CD4-positive, CD25-positive, alpha-beta regulatory T cell (primary cell): ENCODE measurements around the gene FASN. TPM values are rescaled to one million over a fixed set of nuclear protein-coding genes. Genes with fewer than 3 reads are reported as not detected.

ENCODE experiments used
- ATAC-seq, 2 donors: fragments of 150-1000 bp; cut with Tn5 transposase; one replicate each; pipeline ENCODE4 v1.10.0; 2021; ENCODE audit warnings: low read depth in 2 of 2, moderate number of reproducible peaks in 2 of 2, moderate library complexity in 1 of 2
- DNase-seq, 3 donors: peaks; one replicate each; pipeline versions ENCODE4 v3.0.0 to v3.0.0-alpha.2; 2012 to 2022; ENCODE audit warnings: mixed read lengths in 1 of 3
- H3K27ac ChIP-seq: one replicate; pipeline ENCODE4 v1.7.0; 2013; ENCODE audit warnings: mild to moderate bottlenecking, low read length; ENCODE audit not compliant: insufficient read depth, poor library complexity, severe bottlenecking
- H3K27me3 ChIP-seq: one replicate; pipeline ENCODE4 v1.7.0; 2013; ENCODE audit warnings: low read length; ENCODE audit not compliant: control insufficient read depth, insufficient read depth
- H3K36me3 ChIP-seq: one replicate; pipeline ENCODE4 v1.7.0; 2013; ENCODE audit warnings: mild to moderate bottlenecking, low read length, moderate library complexity; ENCODE audit not compliant: control insufficient read depth, insufficient read depth
- H3K4me1 ChIP-seq: 2 replicates; pipeline ENCODE4 v1.7.0; 2013; ENCODE audit warnings: mild to moderate bottlenecking, low read length; ENCODE audit not compliant: insufficient read depth, control insufficient read depth, poor library complexity, severe bottlenecking
- H3K4me3 ChIP-seq: one replicate; pipeline ENCODE4 v1.7.0; 2013; ENCODE audit warnings: low read depth, mild to moderate bottlenecking, low read length, moderate library complexity
- H3K9me3 ChIP-seq, 2 experiments: 1 replicate in 1 of 2; 2 replicates in 1 of 2; pipeline ENCODE4 v1.7.0; 2013; ENCODE audit warnings: low read length in 2 of 2, mild to moderate bottlenecking in 1 of 2, moderate library complexity in 1 of 2; ENCODE audit not compliant: control insufficient read depth in 2 of 2
- H3K27ac Mint-ChIP-seq, 3 donors: one replicate each; pipeline ENCODE4 v1.8.0; 2020 to 2022; ENCODE audit warnings: mild to moderate bottlenecking in 3 of 3, mixed read lengths in 3 of 3, moderate library complexity in 2 of 3
- H3K27me3 Mint-ChIP-seq: one replicate; pipeline ENCODE4 v1.8.0; 2022; ENCODE audit warnings: mild to moderate bottlenecking, mixed read lengths
- H3K36me3 Mint-ChIP-seq: one replicate; pipeline ENCODE4 v1.8.0; 2020; ENCODE audit warnings: mixed read lengths
- H3K4me1 Mint-ChIP-seq, 4 donors: one replicate each; pipeline ENCODE4 v1.8.0; 2020 to 2022; ENCODE audit warnings: mixed read lengths in 4 of 4, mild to moderate bottlenecking in 1 of 4
- H3K4me3 Mint-ChIP-seq, 4 donors: one replicate each; pipeline ENCODE4 v1.8.0; 2020 to 2022; ENCODE audit warnings: mild to moderate bottlenecking in 4 of 4, mixed read lengths in 4 of 4, moderate library complexity in 3 of 4
- H3K9me3 Mint-ChIP-seq, 7 donors: one replicate each; pipeline ENCODE4 v1.8.0; 2020 to 2022; ENCODE audit warnings: mixed read lengths in 7 of 7, mild to moderate bottlenecking in 3 of 7, moderate library complexity in 2 of 7
- polyA plus RNA-seq, 4 donors: library from polyadenylated mRNA; unstranded; fragments of 300-500 nt; fragmentation: Illumina TruSeq; gene quantifications; one replicate each; pipeline ENCODE4 v1.2.3, GENCODE V29; 2021
- total RNA-seq: library from RNA; stranded (reverse); gene quantifications from one replicate; pipeline ENCODE4 v1.2.3, GENCODE V29; 2022

The FASN gene
- total and polyA plus RNA-seq, 5 donors from 2014 or later, result 0.23 to 153 (median 0.79) TPM

- Mint-ChIP-seq H3K4me1 (peaks cover 0 to 18% (median 6%) of the 10 kb centered on the region in 4 donors), H3K27me3 (no peaks in the 10 kb centered on the region), H3K9me3 (no peaks in the 10 kb centered on the region), H3K4me3 (peak overlapping the region in 2 of 4 donors; percentile 39 to 43), H3K36me3 (peaks cover 5% of the 10 kb centered on the region), H3K27ac (peak overlapping the region in 1 of 3 donors; percentile 52)
- H3K36me3 ChIP-seq, result peaks cover 25% of the 10 kb centered on the region
- no peaks in the 10 kb centered on the region for H3K27me3 ChIP-seq
- DNase-seq (no peak), ATAC-seq (no peak)
- peaks cover 23% of the 10 kb centered on the region for H3K4me1 ChIP-seq
- no peak overlapping the region for H3K27ac ChIP-seq
- no peaks in the 10 kb centered on the region for H3K9me3 ChIP-seq
- no peak overlapping the region for H3K4me3 ChIP-seq
These were observed 42.7 kb downstream of the FASN start for GRCh38 chr17:82055023-82055964.

- no peak for ATAC-seq
- Histone ChIP-seq H3K27me3 (no peaks in the 10 kb centered on the region), H3K4me1 (peaks cover 23% of the 10 kb centered on the region), H3K9me3 (no peaks in the 10 kb centered on the region), H3K27ac (no peak overlapping the region), H3K4me3 (no peak overlapping the region), H3K36me3 (peaks cover 24% of the 10 kb centered on the region)
- H3K27me3 Mint-ChIP-seq, result no peaks in the 10 kb centered on the region
- DNase-seq, result no peak
- no peak overlapping the region for H3K27ac Mint-ChIP-seq
- H3K36me3 Mint-ChIP-seq, result peaks cover 5% of the 10 kb centered on the region
- peaks cover 0 to 21% (median 6%) of the 10 kb centered on the region in 4 donors for H3K4me1 Mint-ChIP-seq
- H3K4me3 Mint-ChIP-seq, result peak overlapping the region in 2 of 4 donors; percentile 29 to 43
- no peaks in the 10 kb centered on the region for H3K9me3 Mint-ChIP-seq
These were observed 43.5 kb downstream of the FASN start for GRCh38 chr17:82054351-82055022.

GRCh38 chr17:82053556-82054263 is 44.3 kb downstream of the FASN start:
- H3K9me3 Mint-ChIP-seq, result no peaks in the 10 kb centered on the region
- H3K27ac Mint-ChIP-seq, result peak overlapping the region in 2 of 3 donors; percentile 51 to 83
- peaks cover 5% of the 10 kb centered on the region for H3K36me3 Mint-ChIP-seq
- H3K4me3 Mint-ChIP-seq, result peak overlapping the region; percentile 47 to 86 (median 79)
- ATAC-seq (no peak), DNase-seq (no peak)
- H3K4me1 Mint-ChIP-seq, result peaks cover 0 to 21% (median 6%) of the 10 kb centered on the region in 4 donors
- Histone ChIP-seq H3K36me3 (peaks cover 24% of the 10 kb centered on the region), H3K27me3 (no peaks in the 10 kb centered on the region), H3K9me3 (no peaks in the 10 kb centered on the region), H3K4me1 (peaks cover 23% of the 10 kb centered on the region), H3K27ac (no peak overlapping the region), H3K4me3 (no peak overlapping the region)
- no peaks in the 10 kb centered on the region for H3K27me3 Mint-ChIP-seq

- Histone ChIP-seq H3K4me1 (peaks cover 23% of the 10 kb centered on the region), H3K9me3 (no peaks in the 10 kb centered on the region), H3K36me3 (peaks cover 24% of the 10 kb centered on the region), H3K27ac (no peak overlapping the region), H3K4me3 (no peak overlapping the region), H3K27me3 (no peaks in the 10 kb centered on the region)
- no peaks in the 10 kb centered on the region for H3K9me3 Mint-ChIP-seq
- no peak for DNase-seq
- no peaks in the 10 kb centered on the region for H3K27me3 Mint-ChIP-seq
- H3K36me3 Mint-ChIP-seq, result peaks cover 5% of the 10 kb centered on the region
- H3K4me3 Mint-ChIP-seq, result peak overlapping the region; percentile 47 to 86 (median 79)
- peak overlapping the region in 1 of 3 donors; percentile 32 for H3K27ac Mint-ChIP-seq
- peaks cover 0 to 21% (median 6%) of the 10 kb centered on the region in 4 donors for H3K4me1 Mint-ChIP-seq
- ATAC-seq, result no peak
These were observed 44.9 kb downstream of the FASN start for GRCh38 chr17:82053130-82053529.

- DNase-seq (no peak), ATAC-seq (no peak)
- peaks cover 2% of the 10 kb centered on the region for H3K36me3 Mint-ChIP-seq
- no peak overlapping the region for H3K27ac Mint-ChIP-seq
- peak overlapping the region; percentile 31 for H3K4me3 ChIP-seq
- no peaks in the 10 kb centered on the region for H3K27me3 ChIP-seq
- H3K4me3 Mint-ChIP-seq, result peak overlapping the region; percentile 47 to 86 (median 79)
- no peaks in the 10 kb centered on the region for H3K27me3 Mint-ChIP-seq
- peaks cover 0 to 22% (median 6%) of the 10 kb centered on the region in 4 donors for H3K4me1 Mint-ChIP-seq
- H3K9me3 Mint-ChIP-seq, result no peaks in the 10 kb centered on the region
- no peak overlapping the region for H3K27ac ChIP-seq
- H3K9me3 ChIP-seq, result no peaks in the 10 kb centered on the region
- H3K4me1 ChIP-seq, result peaks cover 23% of the 10 kb centered on the region
- peaks cover 22% of the 10 kb centered on the region for H3K36me3 ChIP-seq
These were observed 45.4 kb downstream of the FASN start for GRCh38 chr17:82052638-82053059.

GRCh38 chr17:82051776-82052637 is 46.0 kb downstream of the FASN start, which contains the start of the genes GPS1 and RFNG:
Gene GPS1, plus strand, starts transcription at chr17:82051898. Its CDS starts 34 bp downstream, at chr17:82051932.
Gene RFNG, minus strand, starts transcription at chr17:82051811. Its CDS starts 45 bp downstream, at chr17:82051766.
- Histone ChIP-seq H3K27me3 (no peaks in the 10 kb centered on the region), H3K9me3 (no peaks in the 10 kb centered on the region), H3K4me3 (peak within 1 kb of the TSS; percentile 44), H3K4me1 (peaks cover 23% of the 10 kb centered on the region), H3K36me3 (peaks cover 15% of the 10 kb centered on the region), H3K27ac (no peak within 1 kb of the TSS)
- ATAC-seq, result peak; percentile 83 to 89
- Mint-ChIP-seq H3K4me3 (peak within 1 kb of the TSS; percentile 47 to 86 (median 84)), H3K9me3 (no peaks in the 10 kb centered on the region), H3K27ac (peak within 1 kb of the TSS; percentile 75 to 92 (median 86)), H3K4me1 (peaks cover 0 to 27% (median 6%) of the 10 kb centered on the region in 4 donors), H3K27me3 (no peaks in the 10 kb centered on the region), H3K36me3 (peaks cover 7% of the 10 kb centered on the region)
- peak; percentile 76 to 89 (median 78) for DNase-seq
